GM19372 (cell line): ENCODE measurements around the gene ABHD15.
A peak's percentile ranks its signal among the peaks of the same experiment; 100 is the strongest.

Experiments used
- ATAC-seq: cut with Tn5 transposase; IDR thresholded peaks from one replicate; pipeline ENCODE4 v1.9.1; 2021; ENCODE audit warnings: mild to moderate bottlenecking, low read depth, moderate library complexity; ENCODE audit not compliant: unreplicated experiment

The ABHD15 gene

GRCh38 chr17:29566473-29567303, at the start of gene ABHD15:
TSS of gene ABHD15 (minus strand) at chr17:29567037. CDS start at chr17:29566966, 71 bp downstream.
- peak; percentile 31 for ATAC-seq

- peak; percentile 54 for ATAC-seq
Observed at GRCh38 chr17:29615492-29616299, 48.9 kb upstream of the ABHD15 start.

- ATAC-seq = no peak
Observed at GRCh38 chr17:29615048-29615385, 48.2 kb upstream of the ABHD15 start.

- no peak for ATAC-seq
Observed at GRCh38 chr17:29614349-29615047, 47.7 kb upstream of the ABHD15 start.

- no peak for ATAC-seq
Observed at GRCh38 chr17:29613856-29614255, 47.0 kb upstream of the ABHD15 start.

GRCh38 chr17:29613352-29613837, 46.6 kb upstream of the ABHD15 start:
- peak; percentile 50 for ATAC-seq

- ATAC-seq = no peak
Observed at GRCh38 chr17:29612404-29613280, 45.8 kb upstream of the ABHD15 start.

- ATAC-seq = no peak
Observed at GRCh38 chr17:29612094-29612403, 45.2 kb upstream of the ABHD15 start.

GRCh38 chr17:29611351-29612093, 44.7 kb upstream of the ABHD15 start:
- ATAC-seq = no peak

GRCh38 chr17:29610395-29610794, 43.6 kb upstream of the ABHD15 start:
- ATAC-seq = no peak

GRCh38 chr17:29608986-29609385, 42.1 kb upstream of the ABHD15 start:
- ATAC-seq = no peak

GRCh38 chr17:29607557-29608195, 40.8 kb upstream of the ABHD15 start:
- no peak for ATAC-seq

GRCh38 chr17:29603109-29603674, 36.4 kb upstream of the ABHD15 start:
- ATAC-seq = no peak

GRCh38 chr17:29597361-29598172, 30.7 kb upstream of the ABHD15 start:
- no peak for ATAC-seq

- no peak for ATAC-seq
Observed at GRCh38 chr17:29596811-29597210, 30.0 kb upstream of the ABHD15 start.

- no peak for ATAC-seq
Observed at GRCh38 chr17:29595943-29596774, 29.3 kb upstream of the ABHD15 start.
